Keratinocyte (primary cell): ENCODE data around the gene PTOV1. TPM values are rescaled to one million over a fixed set of nuclear protein-coding genes. Genes with fewer than 3 reads are reported as not detected.

Source experiments
- DNase-seq: peaks from one replicate; pipeline ENCODE4 v3.0.0-alpha.2; 2011; ENCODE audit warnings: low read depth, missing footprints, low spot score
- FAIRE-seq: peaks from 2 replicates; lab custom pipeline; 2011; peaks lifted over from hg19 to GRCh38; lab: Jason Lieb, UNC
- H2AFZ ChIP-seq: 2 replicates; pipeline ENCODE4 v1.6.0; 2012; ENCODE audit warnings: low read length, control low read depth, inconsistent platforms; ENCODE audit not compliant: control insufficient read depth
- H3K27ac ChIP-seq: 2 replicates; pipeline ENCODE4 v1.5.1; 2011; ENCODE audit warnings: low read length; ENCODE audit not compliant: control insufficient read depth, insufficient read depth
- H3K27me3 ChIP-seq: 3 replicates; pipeline ENCODE4 v1.6.0; 2011; ENCODE audit warnings: low read length; ENCODE audit not compliant: control insufficient read depth, insufficient read depth; ENCODE audit errors: extremely low read depth
- H3K36me3 ChIP-seq, 2 experiments: 2 replicates in 1 of 2; 3 replicates in 1 of 2; pipeline ENCODE4 v1.5.1; 2011; ENCODE audit warnings: low read length in 2 of 2, mild to moderate bottlenecking in 1 of 2; ENCODE audit not compliant: control insufficient read depth in 2 of 2, insufficient read depth in 2 of 2; ENCODE audit errors: extremely low read depth in 1 of 2
- H3K4me1 ChIP-seq: 3 replicates; pipeline ENCODE4 v1.5.1; 2011; ENCODE audit warnings: low read length; ENCODE audit not compliant: control insufficient read depth, insufficient read depth; ENCODE audit errors: extremely low read depth
- H3K4me2 ChIP-seq: 3 replicates; pipeline ENCODE4 v1.6.0; 2011; ENCODE audit warnings: low read depth, low read length; ENCODE audit not compliant: control insufficient read depth, insufficient read depth; ENCODE audit errors: extremely low read depth
- H3K4me3 ChIP-seq, 3 experiments: fragments of 200-600 bp in 1 of 3; sonication (generic) in 1 of 3; 2 replicates in 2 of 3; 3 replicates in 1 of 3; pipeline ENCODE4 v1.5.1; 2011 to 2016; ENCODE audit warnings: low read length in 3 of 3, mild to moderate bottlenecking in 3 of 3, control low read depth in 2 of 3, inconsistent platforms in 1 of 3, low read depth in 1 of 3, mixed read lengths in 1 of 3, mixed run types in 1 of 3, moderate library complexity in 1 of 3; ENCODE audit not compliant: control insufficient read depth in 2 of 3, insufficient read depth in 2 of 3; ENCODE audit errors: extremely low read depth in 1 of 3
- H3K79me2 ChIP-seq: 2 replicates; pipeline ENCODE4 v1.6.0; 2012; ENCODE audit warnings: low read length; ENCODE audit not compliant: control insufficient read depth, insufficient read depth
- H3K9ac ChIP-seq: 3 replicates; pipeline ENCODE4 v1.6.0; 2011; ENCODE audit warnings: low read length; ENCODE audit not compliant: control insufficient read depth, insufficient read depth; ENCODE audit errors: extremely low read depth
- H3K9me1 ChIP-seq: 3 replicates; pipeline ENCODE4 v1.6.0; 2011; ENCODE audit warnings: low read length; ENCODE audit not compliant: control insufficient read depth, insufficient read depth; ENCODE audit errors: extremely low read depth
- H3K9me3 ChIP-seq: 2 replicates; pipeline ENCODE4 v1.5.1; 2012; ENCODE audit warnings: low read depth, low read length; ENCODE audit not compliant: control insufficient read depth
- H4K20me1 ChIP-seq: 3 replicates; pipeline ENCODE4 v1.6.0; 2011; ENCODE audit warnings: low read length; ENCODE audit not compliant: control insufficient read depth, insufficient read depth; ENCODE audit errors: extremely low read depth
- EZH2 ChIP-seq: IDR thresholded peaks from one replicate; pipeline ENCODE4 v1.6.1; 2012; ENCODE audit warnings: inconsistent platforms, mild to moderate bottlenecking, low read length, moderate library complexity
- dilution Hi-C: fragments of 300-500 bp; cut with MboI; formaldehyde crosslinking; loops from one replicate; pipeline ENCODE4 v1.7.0; 2020; ENCODE audit warnings: low sequenced_read_pairs; ENCODE audit not compliant: extremely low pct_ligation_motif_present
- polyA plus RNA-seq, 5 experiments: library from polyadenylated mRNA; depleted of rRNA in 3 of 5; stranded (reverse) in 3 of 5; stranded (forward) in 1 of 5; unstranded in 1 of 5; fragments of >200 nt; gene quantifications; 1 replicate in 1 of 5; 2 replicates in 3 of 5; 3 replicates in 1 of 5; pipeline versions ENCODE4 v1.2.1 to v1.2.3, GENCODE V29; 2011 to 2012; ENCODE audit warnings: missing spikeins in 2 of 5, low read depth in 1 of 5, low replicate concordance in 1 of 5
- TF ChIP-seq, protein P1 (sequence below), 3 experiments: IDR thresholded peaks in 1 of 3; conservative IDR thresholded peaks in 1 of 3; optimal IDR thresholded peaks in 1 of 3; 2 replicates in 2 of 3; 3 replicates in 1 of 3; pipeline versions ENCODE3 to v1.5.1; 2011; ENCODE audit warnings: low read length in 3 of 3, mild to moderate bottlenecking in 3 of 3, moderate library complexity in 2 of 3, control low read depth in 1 of 3, inconsistent platforms in 1 of 3; ENCODE audit not compliant: insufficient read depth in 2 of 3; ENCODE audit errors: extremely low read depth in 1 of 3

Gene PTOV1
- polyA plus RNA-seq, 1 donor (not counting 4 experiments of a cell fraction or from before 2014, with no cell fraction given), result 22.9 TPM

DNA sequence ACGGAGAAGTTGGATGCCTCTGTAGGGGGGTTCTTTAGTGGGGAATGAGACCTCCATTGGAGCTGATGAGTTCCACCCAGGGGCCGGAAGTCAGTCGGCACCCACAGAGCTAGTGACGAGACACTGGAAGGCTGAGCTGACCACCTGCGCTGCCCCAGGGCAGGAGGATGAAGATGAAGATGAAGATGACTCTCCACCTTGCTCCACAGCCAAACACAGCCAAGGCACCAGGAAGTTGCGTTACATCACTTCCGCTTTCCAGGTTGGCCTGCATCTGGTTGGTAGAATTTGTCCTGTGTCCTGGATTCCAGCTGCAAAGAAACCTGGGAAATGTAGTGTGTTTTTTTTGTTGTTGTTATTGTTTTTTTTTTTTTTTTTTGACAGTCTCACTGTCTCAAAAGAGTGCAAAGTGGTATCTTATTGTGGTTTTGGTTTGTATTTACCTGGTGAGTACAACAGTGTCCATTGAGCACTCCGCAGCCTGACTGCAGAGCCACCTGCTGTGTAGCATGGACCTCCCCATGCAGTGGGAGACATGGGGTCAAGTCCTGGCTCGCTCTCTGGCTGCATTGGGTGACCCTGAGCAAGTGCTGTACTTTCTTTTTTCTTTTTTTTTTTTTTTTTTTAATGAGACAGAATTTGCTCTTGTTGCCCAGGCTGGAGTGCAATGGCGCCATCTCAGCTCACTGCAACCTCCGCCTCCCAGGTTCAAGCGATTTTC, 28.4 kb downstream of the PTOV1 start:
- H3K9me1 ChIP-seq, result no peaks in the 10 kb centered on the region
- H3K4me2 ChIP-seq, result no peak overlapping the region
- H4K20me1 ChIP-seq, result no peaks in the 10 kb centered on the region
- no peak overlapping the region for H3K27ac ChIP-seq
- H3K9me3 ChIP-seq, result peaks cover 4% of the 10 kb centered on the region
- H2AFZ ChIP-seq, result no peak overlapping the region
- H3K4me1 ChIP-seq, result peaks cover 21% of the 10 kb centered on the region
- H3K4me3 ChIP-seq, result no peak overlapping the region
- H3K36me3 ChIP-seq, result peaks cover 30 to 32% of the 10 kb centered on the region in 2 experiments
- dilution Hi-C loops, result no loop called here
- DNase-seq, result no peak
- H3K27me3 ChIP-seq, result no peaks in the 10 kb centered on the region
- no peak for TF ChIP-seq EZH2
- TF ChIP-seq, protein P1, sequence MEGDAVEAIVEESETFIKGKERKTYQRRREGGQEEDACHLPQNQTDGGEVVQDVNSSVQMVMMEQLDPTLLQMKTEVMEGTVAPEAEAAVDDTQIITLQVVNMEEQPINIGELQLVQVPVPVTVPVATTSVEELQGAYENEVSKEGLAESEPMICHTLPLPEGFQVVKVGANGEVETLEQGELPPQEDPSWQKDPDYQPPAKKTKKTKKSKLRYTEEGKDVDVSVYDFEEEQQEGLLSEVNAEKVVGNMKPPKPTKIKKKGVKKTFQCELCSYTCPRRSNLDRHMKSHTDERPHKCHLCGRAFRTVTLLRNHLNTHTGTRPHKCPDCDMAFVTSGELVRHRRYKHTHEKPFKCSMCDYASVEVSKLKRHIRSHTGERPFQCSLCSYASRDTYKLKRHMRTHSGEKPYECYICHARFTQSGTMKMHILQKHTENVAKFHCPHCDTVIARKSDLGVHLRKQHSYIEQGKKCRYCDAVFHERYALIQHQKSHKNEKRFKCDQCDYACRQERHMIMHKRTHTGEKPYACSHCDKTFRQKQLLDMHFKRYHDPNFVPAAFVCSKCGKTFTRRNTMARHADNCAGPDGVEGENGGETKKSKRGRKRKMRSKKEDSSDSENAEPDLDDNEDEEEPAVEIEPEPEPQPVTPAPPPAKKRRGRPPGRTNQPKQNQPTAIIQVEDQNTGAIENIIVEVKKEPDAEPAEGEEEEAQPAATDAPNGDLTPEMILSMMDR (optimal IDR thresholded peaks at IDR 0.05 in 1 of 3, IDR thresholded peaks at IDR 0.05 in 1 of 3, conservative IDR thresholded peaks at IDR 0.05 in 1 of 3; ENCODE audit: extremely low read depth in 1 of 3, insufficient read depth in 2 of 3, low read length in 3 of 3), result no peak
- H3K79me2 ChIP-seq, result peaks cover 24% of the 10 kb centered on the region
- no peak for FAIRE-seq
- no peak overlapping the region for H3K9ac ChIP-seq

DNA sequence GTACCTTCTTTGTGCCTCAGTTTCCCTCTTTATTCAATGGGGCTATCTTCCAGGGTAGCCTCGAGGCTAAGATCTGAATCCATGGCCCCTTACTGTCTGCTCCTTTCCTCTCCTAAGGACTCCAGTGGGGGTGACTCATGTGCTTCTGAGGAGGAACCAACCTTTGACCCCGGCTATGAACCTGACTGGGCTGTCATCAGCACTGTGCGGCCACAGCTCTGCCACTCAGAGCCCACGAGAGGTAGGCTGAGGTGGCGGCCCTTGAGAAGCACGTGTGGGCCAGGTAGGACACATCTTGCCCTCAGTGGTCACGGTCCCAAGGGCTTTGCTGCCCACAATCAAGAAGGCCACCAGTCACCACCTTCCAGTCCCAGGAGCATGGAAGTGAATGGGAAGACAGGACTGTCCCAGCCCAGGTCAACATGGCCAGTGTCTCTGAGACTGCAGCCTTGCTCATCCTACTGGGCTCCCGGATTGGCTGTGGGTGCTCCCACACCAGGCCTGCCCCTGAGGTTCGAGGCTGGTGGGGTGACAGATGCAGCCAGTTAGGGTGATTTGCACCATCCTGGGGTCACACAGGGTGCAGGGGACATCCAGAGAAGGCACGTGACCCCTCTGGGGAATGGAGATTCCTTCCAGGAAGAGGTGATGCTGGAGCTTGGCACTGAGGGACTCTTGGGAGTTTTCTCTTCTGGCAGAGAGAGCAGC, 29.4 kb downstream of the PTOV1 start:
- no peak for FAIRE-seq
- H3K36me3 ChIP-seq, result peaks cover 31 to 34% of the 10 kb centered on the region in 2 experiments
- no peaks in the 10 kb centered on the region for H4K20me1 ChIP-seq
- no peaks in the 10 kb centered on the region for H3K27me3 ChIP-seq
- no peak for DNase-seq
- H3K9me1 ChIP-seq, result no peaks in the 10 kb centered on the region
- dilution Hi-C loops, result no loop called here
- no peak overlapping the region for H3K4me3 ChIP-seq
- no peak overlapping the region for H2AFZ ChIP-seq
- H3K4me2 ChIP-seq, result no peak overlapping the region
- peaks cover 17% of the 10 kb centered on the region for H3K4me1 ChIP-seq
- H3K27ac ChIP-seq, result no peak overlapping the region
- H3K9me3 ChIP-seq, result peaks cover 4% of the 10 kb centered on the region
- TF ChIP-seq, protein P1 (optimal IDR thresholded peaks at IDR 0.05 in 1 of 3, IDR thresholded peaks at IDR 0.05 in 1 of 3, conservative IDR thresholded peaks at IDR 0.05 in 1 of 3; ENCODE audit: extremely low read depth in 1 of 3, insufficient read depth in 2 of 3, low read length in 3 of 3), result no peak
- no peak for TF ChIP-seq EZH2
- H3K9ac ChIP-seq, result no peak overlapping the region
- H3K79me2 ChIP-seq, result peaks cover 18% of the 10 kb centered on the region
